GDM1 (cell line): ENCODE measurements around the gene IKZF4.
"Not testable (repeated sequence)": the region's sequence is repeated elsewhere in the genome, so short reads cannot be mapped to it uniquely, and the experiment has no call there.

Experiments used
- DNase-seq: peaks from one replicate; lab custom pipeline; 2025; lab: John Stamatoyannopoulos, UW

The IKZF4 gene

DNA sequence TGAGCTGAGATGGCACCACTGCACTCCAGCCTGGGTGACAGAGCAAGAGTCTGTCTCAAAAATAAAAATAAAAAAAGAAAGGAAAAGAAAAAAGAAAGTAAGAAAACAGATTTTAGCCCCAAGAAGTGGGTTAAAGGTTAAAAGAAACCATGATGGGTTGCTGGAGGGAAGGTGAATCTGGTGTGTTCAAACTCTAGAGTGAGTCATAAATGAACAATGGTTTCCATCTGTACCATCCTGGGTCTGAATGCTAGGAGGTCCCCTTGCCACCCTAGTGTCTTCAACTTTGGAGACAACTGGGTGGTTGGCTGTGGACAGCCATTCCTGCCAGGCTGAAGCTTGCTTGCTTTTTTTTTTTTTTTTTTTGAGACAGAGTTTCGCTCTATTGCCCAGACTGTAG is 19.3 kb downstream of the IKZF4 start:
- no peak for DNase-seq

DNA sequence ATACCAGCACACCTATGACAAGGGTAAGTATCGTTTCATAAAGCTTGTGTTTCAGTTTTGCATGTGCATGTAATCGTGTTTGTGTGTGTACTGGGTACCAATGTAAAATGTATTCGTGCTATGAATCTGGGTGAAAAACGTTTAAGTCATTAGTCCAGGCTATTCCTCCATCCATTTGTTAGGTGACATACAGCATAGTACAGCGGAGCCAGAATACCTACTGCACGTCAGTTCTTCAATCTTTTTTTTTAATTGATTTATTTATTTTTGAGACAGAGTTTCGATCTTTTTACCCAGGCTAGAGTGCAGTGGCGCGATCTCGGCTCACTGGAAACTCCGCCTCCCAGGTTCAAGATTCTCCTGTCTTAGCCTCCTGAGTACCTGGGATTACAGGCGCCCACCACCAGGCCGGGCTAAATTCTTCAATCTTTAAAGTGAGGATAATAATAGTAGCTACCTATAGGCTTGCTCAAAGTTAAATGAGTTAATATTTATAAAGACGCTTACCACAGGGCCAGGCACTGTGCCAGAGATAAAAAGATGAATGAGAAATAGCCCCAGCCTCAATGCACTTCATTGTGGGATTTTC is 20.2 kb downstream of the IKZF4 start:
- no peak for DNase-seq

DNA sequence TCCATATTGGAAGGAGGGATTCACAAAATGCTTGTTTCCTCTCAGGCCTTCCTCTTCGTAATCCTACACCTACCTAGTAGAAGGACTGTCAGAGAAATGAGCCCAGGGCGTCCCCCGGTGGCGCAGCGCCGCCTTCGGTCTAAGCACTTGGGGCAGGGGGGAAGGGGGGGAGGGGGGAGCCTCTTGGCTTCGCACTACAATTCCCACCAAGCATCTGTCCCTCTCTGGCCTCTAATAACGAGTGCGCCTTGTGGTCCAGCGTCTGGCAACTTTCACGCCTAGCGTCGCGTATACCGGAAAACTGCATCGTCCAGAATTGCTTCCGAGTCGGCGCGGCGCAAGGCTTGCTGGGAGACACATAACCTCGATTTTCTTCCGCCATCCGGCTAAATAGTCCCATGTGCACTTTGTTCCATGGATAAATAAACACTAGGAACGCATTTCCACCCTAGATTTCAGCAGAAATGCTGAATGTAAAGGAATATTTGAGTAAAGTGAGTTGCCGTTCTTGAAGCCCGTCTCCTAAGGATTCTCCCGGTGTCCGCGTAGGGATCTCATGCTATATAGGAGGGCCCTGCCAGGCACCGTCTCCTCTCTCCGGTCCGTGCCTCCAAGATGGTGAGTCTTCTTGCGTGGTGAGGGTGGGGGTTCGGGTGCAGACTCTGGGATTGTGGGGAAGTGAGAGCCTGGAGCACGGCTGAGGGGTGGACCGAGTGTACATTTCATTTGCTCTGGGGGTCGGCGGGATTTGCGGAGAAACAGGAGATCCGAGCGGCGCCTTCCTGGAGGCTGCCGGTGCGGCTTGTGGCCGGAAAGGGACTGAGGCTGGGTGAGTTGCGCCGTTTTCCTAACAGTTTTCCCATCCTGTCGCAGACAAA is 20.9 kb downstream of the IKZF4 start, which contains the start of gene RPS26:
TSS of gene RPS26 (plus strand) at position 367 of the 878 bp plus-strand sequence. CDS start at position 616, 249 bp downstream.
- DNase-seq, result peak; percentile 98

DNA sequence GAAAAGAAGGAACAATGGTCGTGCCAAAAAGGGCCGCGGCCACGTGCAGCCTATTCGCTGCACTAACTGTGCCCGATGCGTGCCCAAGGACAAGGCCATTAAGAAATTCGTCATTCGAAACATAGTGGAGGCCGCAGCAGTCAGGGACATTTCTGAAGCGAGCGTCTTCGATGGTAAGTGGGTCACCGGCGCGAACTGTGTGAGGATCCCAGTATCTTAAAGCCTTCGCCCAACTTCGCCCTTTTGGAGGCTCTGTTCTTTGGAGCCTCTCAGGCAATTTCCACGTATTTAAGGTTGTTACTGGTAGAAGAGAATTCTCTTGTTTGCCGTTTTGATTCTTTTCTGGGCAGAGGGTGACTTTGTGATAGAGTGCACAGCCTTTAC is 21.6 kb downstream of the IKZF4 start:
- not testable (repeated sequence) for DNase-seq

DNA sequence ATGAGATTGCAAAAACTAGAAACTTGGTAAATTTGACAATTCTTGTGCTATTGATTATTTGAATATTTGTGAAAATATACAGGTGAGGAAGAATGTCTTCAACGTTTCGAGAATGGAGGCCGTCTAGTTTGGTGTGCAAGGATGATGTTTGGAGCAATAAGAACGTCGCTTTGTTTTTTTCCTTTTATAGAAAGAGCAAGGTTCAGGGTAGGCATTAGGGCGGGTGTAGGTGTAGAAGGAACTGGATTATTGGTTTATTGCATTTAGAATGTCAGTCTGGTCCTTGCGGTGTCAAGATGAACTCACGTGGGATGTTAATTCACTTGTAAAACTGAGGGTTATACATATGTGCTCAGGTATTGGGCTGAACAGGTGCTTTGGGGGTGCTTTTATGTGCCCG is 22.0 kb downstream of the IKZF4 start:
- DNase-seq, result no peak

DNA sequence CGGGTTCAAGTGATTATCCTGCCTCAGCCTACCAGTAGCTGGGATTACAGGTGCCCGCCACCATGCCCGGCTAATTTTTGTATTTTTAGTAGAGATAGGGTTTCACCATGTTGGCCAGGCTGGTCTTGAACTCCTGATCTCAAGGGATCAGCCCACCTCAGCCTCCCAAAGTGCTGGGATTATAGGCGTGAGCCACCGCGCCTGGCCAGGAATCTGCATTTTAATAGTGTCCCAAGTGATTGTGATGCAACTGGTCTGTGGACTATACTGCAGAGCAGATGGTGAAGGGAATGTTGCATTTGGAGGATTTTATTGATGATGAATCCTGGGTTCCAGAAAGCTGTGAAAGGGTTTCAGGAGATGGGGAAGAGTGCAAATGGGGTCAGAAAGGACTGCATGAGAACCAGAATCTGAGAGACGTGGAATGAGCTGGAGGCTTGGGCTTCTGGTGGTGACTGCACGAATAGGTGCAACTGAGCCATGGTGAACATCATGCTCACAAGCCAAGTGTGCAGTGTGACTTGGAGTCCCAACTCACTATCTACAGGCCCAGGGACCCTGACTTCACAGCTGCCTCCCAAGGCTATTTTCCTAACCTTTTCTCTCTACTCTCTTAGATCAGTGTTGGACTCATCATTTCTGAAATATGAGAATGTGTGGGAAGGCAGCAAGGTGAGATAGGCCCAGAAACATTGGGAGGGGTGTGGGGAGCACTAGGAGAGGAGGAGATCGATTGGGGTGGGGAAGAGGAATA is 25.4 kb downstream of the IKZF4 start:
- no peak for DNase-seq

DNA sequence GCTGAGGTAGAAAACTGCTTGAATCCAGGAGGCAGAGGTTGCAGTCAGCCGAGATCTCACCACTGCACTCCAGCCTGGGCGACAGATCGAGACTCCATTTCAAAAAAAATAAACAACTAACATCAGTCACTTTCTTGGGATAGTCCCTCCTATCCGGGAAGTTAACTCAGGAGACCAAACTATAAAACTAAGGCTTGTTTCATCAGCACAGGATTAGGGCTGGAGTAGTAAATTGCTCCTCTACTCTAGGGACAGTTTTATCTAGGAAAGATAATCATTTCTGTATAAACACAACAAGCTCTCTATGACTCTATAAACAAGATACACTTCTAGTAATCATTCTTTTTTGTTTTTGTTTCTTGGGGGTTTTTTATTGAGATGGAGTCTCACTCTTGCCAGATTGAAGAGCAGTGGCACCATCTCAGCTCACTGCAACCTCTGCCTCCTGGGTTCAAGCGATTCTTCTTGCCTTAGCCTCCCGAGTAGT is 32.6 kb downstream of the IKZF4 start:
- no peak for DNase-seq

DNA sequence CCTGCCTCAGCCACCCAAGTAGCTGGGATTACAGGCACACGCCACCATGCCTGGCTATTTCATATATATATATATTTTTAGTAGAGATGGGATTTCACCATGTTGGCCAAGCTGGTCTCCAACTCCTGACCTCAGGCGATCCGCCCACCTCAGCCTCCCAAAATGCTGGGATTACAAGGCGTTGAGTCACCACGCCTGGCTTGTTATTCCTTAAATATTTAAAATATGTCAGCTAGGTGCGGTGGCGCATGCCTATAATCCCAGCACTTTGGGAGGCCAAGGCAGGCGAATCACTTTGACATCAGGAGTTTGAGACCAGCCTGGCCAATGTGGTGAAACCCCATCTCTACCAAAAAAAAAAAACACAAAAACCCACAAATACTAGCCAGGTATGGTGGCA is 39.1 kb downstream of the IKZF4 start:
- DNase-seq, result not testable (repeated sequence)

DNA sequence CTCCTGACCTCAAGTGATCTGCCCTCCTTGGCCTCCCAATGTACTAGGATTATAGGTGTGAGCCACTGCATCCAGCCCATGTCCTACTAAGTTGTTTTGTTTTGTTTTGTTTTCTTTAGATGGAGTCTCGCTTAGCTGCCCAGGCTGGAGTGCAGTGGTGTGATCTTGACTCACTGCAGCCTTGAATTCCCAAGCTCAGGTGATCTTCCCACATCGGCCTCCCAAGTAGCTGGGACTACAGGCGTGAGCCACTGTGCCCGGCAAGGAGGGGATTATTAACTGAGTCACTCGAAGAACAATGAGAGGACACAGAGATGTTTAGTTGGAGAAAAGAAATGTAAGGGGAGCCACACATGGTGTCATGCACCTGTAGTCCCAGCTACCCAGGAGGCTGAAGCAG is 41.1 kb downstream of the IKZF4 start:
- no peak for DNase-seq

DNA sequence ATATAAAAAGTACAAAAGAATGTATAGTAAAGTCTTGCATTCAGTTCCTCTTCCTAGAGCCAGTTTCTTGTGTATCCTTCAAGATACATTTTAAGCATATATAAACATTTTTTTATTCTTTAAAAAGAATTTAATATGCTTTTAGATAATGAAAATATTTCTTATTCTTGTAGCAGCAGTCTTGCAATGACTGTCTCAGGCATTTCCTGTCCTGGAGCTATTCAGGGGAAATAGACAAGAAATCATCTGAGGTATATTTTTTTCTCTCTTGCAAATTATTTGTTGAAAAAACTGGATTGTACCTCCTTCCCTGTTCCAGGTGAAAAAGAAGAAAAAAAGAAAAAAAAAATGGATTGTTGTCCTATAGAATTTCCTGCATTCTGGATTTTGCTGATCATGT is 42.2 kb downstream of the IKZF4 start:
- DNase-seq, result no peak

DNA sequence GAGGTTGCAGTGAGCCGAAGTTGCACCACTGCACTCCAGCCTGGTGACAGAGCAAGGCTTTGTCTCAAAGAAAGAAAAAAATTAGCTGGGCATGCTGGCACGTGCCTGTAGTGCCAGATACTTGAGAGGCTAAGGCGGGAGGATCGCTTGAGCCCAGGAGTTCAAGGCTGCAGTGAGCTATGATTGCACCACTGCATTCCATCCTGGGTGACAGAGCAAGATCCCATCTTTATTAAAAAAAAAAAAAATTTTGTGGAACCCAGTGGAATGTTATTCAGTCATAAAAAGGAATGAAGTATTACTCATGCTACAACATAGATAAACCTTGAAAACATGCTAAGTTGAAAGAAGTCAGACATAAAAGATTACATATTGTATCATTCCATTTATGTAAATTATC is 50.8 kb downstream of the IKZF4 start:
- no peak for DNase-seq

DNA sequence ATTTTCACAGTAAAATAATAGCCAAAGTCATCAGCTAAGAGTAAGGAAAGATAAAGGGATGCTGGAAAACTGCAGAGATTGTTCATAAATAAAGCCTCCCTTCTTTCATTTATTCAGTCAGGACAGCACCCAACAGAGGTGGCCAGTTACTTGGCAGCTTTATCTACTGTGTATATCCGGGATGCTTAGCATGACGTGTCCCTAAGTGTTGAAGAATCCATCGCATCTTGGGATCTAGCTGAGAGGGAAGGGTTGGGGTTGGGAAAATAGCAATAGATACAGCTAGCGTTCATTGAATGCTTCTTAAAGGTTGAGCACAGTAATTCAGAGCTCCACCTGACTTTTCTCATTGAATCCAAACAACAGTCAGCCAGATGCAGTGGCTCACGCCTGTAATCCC is 53.6 kb downstream of the IKZF4 start:
- DNase-seq, result no peak

DNA sequence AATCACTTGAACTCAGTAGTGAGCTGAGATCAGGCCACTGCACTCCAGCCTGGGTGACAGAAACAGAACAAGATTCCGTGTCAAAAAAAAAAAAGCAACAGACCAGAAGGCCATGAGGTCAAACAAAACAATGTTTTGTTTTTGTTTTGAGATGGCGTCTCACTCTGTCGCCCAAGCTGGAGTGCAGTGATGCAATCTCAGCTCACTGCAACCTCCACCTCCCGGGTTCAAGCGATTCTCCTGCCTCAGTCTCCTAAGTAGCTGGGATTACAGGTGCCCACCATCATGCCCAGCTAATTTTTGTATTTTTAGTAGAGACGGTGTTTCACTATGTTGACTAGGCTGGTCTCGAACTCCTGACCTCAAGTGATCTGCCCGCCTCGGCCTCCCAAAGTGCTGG is 57.1 kb downstream of the IKZF4 start:
- DNase-seq, result not testable (repeated sequence)

DNA sequence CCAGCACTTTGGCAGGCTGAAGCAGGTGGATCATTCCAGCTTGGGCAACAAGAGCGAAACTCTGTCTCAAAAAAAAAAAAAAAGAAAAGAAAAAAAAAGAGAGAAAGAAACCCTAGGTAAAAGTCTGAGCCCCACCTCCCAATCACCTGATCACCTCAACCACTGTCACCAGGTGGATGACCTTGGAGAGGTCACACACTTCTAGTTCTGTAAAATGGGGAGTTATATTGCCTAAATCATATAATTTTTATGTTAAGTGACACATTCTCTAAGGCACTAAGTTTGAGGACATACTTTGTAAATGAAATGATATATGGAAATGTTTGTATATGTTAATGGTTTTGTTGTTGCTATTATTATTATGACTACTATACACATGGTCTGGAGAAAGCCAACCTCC is 57.6 kb downstream of the IKZF4 start:
- no peak for DNase-seq

DNA sequence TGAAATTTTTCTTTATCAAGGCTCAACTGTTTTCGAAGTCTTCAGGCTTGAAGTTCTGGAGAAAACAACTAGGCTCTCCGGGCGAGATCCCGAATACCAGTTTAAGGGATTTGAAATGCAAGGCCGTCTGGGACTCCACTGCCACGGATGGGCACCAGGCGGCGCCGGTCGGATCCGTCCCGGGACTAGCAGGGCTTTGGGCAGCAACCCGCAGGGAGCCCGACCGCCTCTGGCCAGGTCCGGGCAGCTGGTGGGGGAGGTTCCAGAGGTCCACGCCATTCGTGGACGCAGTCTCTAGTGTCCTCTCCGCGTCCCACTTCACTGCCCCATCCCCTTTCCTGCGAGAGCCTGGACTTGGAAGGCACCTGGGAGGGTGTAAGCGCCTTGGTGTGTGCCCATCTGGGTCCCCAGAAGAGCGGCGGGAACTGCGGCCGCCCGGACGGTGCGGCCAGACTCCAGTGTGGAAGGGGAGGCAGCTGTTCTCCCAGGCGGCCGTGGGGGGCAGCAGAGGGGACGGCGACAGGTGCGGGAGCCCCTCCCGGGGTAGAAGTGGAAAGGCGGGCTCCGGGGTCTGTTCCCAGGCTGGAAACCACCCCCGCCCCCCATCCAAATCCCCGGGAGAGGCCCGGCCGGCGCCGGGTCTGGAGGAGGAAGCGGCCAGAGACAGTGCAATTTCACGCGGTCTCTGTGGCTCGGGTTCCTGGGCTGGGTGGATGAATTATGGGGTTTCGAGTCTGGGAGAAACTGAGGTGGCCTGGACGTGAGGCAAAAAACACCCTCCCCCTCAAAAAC is 58.3 kb downstream of the IKZF4 start:
- DNase-seq, result no peak

DNA sequence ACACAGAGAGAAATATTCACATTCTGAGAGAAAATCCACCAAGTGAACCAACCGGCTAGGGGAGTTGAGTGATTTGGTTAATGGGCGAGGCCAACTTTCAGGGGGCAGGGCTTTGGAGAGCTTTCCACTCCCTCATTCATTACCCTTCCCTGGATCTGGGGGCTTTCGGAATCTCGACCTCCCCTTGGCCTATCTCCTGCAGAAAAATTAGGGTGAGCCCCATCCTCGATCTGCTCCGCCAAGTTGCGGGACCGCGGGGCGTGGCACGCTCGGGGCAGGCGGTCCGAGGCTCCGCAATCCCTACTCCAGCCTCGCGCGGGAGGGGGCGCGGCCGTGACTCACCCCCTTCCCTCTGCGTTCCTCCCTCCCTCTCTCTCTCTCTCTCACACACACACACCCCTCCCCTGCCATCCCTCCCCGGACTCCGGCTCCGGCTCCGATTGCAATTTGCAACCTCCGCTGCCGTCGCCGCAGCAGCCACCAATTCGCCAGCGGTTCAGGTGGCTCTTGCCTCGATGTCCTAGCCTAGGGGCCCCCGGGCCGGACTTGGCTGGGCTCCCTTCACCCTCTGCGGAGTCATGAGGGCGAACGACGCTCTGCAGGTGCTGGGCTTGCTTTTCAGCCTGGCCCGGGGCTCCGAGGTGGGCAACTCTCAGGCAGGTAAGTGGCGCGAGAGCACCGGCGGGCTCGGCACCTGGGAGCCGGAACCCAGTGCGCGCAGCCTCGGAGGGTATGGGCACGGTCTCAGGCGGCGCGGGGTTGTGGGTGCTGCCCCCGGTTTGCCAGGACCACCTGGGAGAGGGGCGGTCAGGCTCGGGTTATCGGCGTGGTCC is 59.1 kb downstream of the IKZF4 start, which contains the start of gene ERBB3:
TSS of gene ERBB3 (plus strand) at position 443 of the 833 bp plus-strand sequence. CDS start at position 579, 136 bp downstream.
- DNase-seq, result no peak

DNA sequence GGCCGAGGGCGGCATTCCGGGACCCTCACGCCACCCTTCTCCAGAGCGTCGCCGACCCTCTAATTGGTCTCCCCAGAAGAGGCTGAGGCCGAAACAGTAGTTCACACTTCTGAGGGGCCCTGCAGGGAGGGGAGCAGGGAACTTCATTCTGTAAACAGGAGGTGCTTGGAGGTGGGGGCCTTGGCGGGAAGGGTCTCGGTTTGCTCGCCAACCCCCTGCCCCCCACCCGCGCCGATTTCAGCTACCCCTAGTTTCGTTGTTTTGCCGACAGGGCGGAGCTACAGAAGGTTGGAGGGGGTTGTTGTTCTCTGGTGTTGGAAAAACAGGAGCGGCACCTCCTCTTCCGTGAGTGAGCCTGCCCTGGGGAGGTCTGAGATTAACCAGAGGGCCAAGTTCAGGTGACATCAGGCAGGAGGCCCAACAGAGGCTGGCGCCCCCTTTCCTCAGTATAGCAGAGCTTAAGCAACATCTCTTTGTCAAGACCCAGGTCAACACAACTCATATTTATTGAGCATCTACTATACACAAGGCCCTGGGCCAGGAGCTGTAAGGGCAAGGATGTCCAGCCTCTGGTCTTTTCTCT is 59.8 kb downstream of the IKZF4 start:
- no peak for DNase-seq

DNA sequence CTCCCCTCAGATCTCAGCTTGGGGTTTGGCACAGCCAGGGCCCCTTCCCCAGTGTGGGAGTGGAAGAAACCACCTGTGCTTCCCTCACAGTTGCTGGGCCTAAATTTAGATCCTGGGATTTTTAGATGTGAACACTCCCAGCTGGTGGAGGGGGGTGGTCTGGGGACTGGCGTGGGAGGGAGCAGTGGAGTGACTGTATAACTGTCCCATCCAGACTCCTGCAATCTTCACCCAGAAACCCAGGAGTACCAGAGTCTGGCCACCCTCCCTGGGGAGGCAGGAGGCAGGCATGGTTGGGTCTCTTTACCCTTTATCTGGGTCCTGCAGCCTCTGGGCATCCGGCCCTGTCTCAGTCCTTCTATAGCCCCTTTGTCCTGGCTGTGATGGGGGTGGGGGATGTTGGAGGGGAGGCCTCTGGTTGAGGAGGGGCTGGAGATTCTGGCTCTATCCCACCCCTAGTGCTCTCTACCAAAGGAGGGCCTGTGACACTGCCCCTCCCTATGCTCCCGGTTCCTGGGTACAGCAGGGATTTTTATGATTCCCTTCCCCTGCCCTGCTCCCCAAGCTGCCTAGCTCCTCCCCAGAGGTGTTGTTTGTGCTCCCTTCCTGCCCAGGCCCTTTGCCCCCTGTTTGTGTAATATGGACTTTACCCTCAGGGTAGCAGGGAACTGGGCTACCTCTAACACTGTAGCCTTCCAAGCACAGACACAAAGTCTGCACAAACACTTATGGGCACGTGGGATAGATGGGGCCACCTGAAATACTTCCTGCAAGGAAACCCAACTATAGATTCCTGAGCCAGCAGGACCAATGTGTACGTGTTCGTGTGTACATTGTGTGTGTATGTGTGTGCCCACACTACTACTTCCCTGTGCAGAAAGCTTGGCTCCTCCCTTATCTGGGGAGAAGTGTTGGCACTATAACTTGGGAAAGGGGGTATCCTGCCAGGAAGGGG is 60.8 kb downstream of the IKZF4 start:
- DNase-seq, result no peak

DNA sequence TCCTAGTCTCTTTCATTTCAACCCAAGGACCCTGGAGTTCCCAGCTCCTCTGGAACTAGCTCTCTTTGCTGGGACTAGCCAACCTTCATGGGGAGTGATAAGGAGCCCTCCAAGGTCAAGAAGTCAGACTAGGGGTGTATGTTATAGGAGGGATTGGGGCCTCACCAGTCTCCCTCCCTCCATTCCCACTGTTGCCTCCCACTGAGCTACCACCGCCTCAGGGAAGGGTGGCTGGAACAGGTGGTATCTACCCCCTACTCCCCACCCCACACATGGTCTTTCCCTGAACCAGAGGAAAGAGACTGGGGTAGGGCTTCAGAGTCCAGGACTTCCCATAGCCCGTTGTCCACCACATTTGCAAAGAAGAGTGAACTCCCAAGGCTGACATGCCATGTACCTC is 61.5 kb downstream of the IKZF4 start:
- no peak for DNase-seq
